HL-60 (cell line): ENCODE measurements around the gene ATF6.

Experiments used
- DNase-seq, 2 experiments: peaks; one replicate each; pipeline ENCODE4 v3.0.0-alpha.2; 2010 to 2020; ENCODE audit warnings: low read depth in 1 of 2, low spot score in 1 of 2
- H3K27ac ChIP-seq: fragments of 250-450 bp; sonication (Bioruptor Pico); replicated peaks from 2 replicates; pipeline ENCODE4 v1.5.1; 2020; ENCODE audit warnings: mild to moderate bottlenecking, moderate library complexity
- H3K27me3 ChIP-seq: fragments of 250-450 bp; sonication (Bioruptor Pico); 2 replicates; pipeline ENCODE4 v1.5.1; 2021; ENCODE audit warnings: mild to moderate bottlenecking, moderate library complexity; ENCODE audit not compliant: insufficient read depth, poor library complexity, severe bottlenecking
- H3K4me3 ChIP-seq: replicated peaks from 2 replicates; pipeline ENCODE4 v1.5.1; 2011; ENCODE audit warnings: mild to moderate bottlenecking, control low read depth, low read length; ENCODE audit not compliant: insufficient read depth
- CTCF ChIP-seq: IDR thresholded peaks from one replicate; pipeline ENCODE4 v1.5.1; 2011; ENCODE audit warnings: low read length, control low read depth, inconsistent platforms; ENCODE audit not compliant: insufficient read depth
- GABPA ChIP-seq: IDR thresholded peaks from 2 replicates; pipeline ENCODE4 v1.6.1; 2012; ENCODE audit warnings: low read depth
- POLR2AphosphoS5 ChIP-seq: IDR thresholded peaks from 2 replicates; pipeline ENCODE4 v1.6.1; 2012; ENCODE audit warnings: low read depth
- REST ChIP-seq: IDR thresholded peaks from 2 replicates; pipeline ENCODE4 v1.6.1; 2012; ENCODE audit warnings: low read depth; ENCODE audit not compliant: insufficient replicate concordance
- SPI1 ChIP-seq: IDR thresholded peaks from 2 replicates; pipeline ENCODE4 v1.6.1; 2012; ENCODE audit warnings: low read depth, mild to moderate bottlenecking, borderline replicate concordance

The ATF6 gene

GRCh38 chr1:162003830-162004215 is 237.7 kb downstream of the ATF6 start:
- peak in 1 of 2 experiments; percentile 91 for DNase-seq
- no peaks in the 10 kb centered on the region for H3K27me3 ChIP-seq
- peak overlapping the region; percentile 81 for H3K27ac ChIP-seq
- H3K4me3 ChIP-seq, result no peak overlapping the region
- no peak for TF ChIP-seq CTCF
- TF ChIP-seq REST, result no peak
- TF ChIP-seq SPI1, result peak; percentile 99
- TF ChIP-seq POLR2AphosphoS5, result peak; percentile 15; the same call in 1 of the 2 replicates

GRCh38 chr1:162004441-162004950 is 238.4 kb downstream of the ATF6 start:
- H3K4me3 ChIP-seq, result no peak overlapping the region
- no peaks in the 10 kb centered on the region for H3K27me3 ChIP-seq
- DNase-seq, result peak in 1 of 2 experiments; percentile 21
- TF ChIP-seq GABPA (no peak), POLR2AphosphoS5 (no peak), REST (no peak), CTCF (no peak), SPI1 (no peak)
- H3K27ac ChIP-seq, result peak overlapping the region; percentile 81

GRCh38 chr1:162006081-162006480 is 240.0 kb downstream of the ATF6 start:
- TF ChIP-seq REST, result no peak
- no peak for TF ChIP-seq POLR2AphosphoS5
- TF ChIP-seq CTCF, result no peak
- TF ChIP-seq GABPA, result no peak
- TF ChIP-seq SPI1, result no peak
- H3K27ac ChIP-seq, result no peak overlapping the region
- H3K4me3 ChIP-seq, result no peak overlapping the region
- no peak for DNase-seq
- no peaks in the 10 kb centered on the region for H3K27me3 ChIP-seq
